DND-41 (cell line): Measurements from ENCODE around the gene RGS13.

ENCODE experiments used
- ATAC-seq: fragments of 200-7000 bp; cut with Tn5 transposase; 3 replicates; pipeline ENCODE4 v1.9.1; 2021; ENCODE audit warnings: low read depth; ENCODE audit not compliant: insufficient read depth
- DNase-seq: peaks from one replicate; pipeline ENCODE4 v3.0.0-alpha.2; 2020
- H2AFZ ChIP-seq: 2 replicates; pipeline ENCODE4 v1.6.0; 2012; ENCODE audit warnings: low read depth, low read length
- H3K27ac ChIP-seq: 2 replicates; pipeline ENCODE4 v1.5.1; 2012; ENCODE audit warnings: low read length, inconsistent platforms
- H3K27me3 ChIP-seq: fragments of 200-600 bp; sonication (generic); 2 replicates; pipeline ENCODE4 v1.6.0; 2012; ENCODE audit warnings: low read length, mild to moderate bottlenecking, inconsistent platforms; ENCODE audit not compliant: insufficient read depth, poor library complexity
- H3K36me3 ChIP-seq: 2 replicates; pipeline ENCODE4 v1.5.1; 2012; ENCODE audit warnings: low read length, inconsistent platforms; ENCODE audit not compliant: insufficient read depth
- H3K4me1 ChIP-seq: 2 replicates; pipeline ENCODE4 v1.5.1; 2012; ENCODE audit warnings: mild to moderate bottlenecking, low read length; ENCODE audit not compliant: insufficient read depth
- H3K4me2 ChIP-seq: 2 replicates; pipeline ENCODE4 v1.6.0; 2012; ENCODE audit warnings: mild to moderate bottlenecking, moderate library complexity, low read length, inconsistent platforms; ENCODE audit not compliant: insufficient read depth
- H3K4me3 ChIP-seq, 2 experiments: fragments of 200-600 bp in 1 of 2; shearing (Covaris generic) in 1 of 2; 2 replicates each; pipeline ENCODE4 v1.5.1; 2012 to 2016; ENCODE audit warnings: inconsistent platforms in 2 of 2, low read length in 2 of 2, mild to moderate bottlenecking in 2 of 2, low read depth in 1 of 2, moderate library complexity in 1 of 2
- H3K79me2 ChIP-seq: 2 replicates; pipeline ENCODE4 v1.6.0; 2012; ENCODE audit warnings: low read length, inconsistent platforms; ENCODE audit not compliant: insufficient read depth
- H3K9ac ChIP-seq: 2 replicates; pipeline ENCODE4 v1.6.0; 2012; ENCODE audit warnings: low read depth, mild to moderate bottlenecking, inconsistent platforms, low read length, moderate library complexity
- H3K9me3 ChIP-seq: 2 replicates; pipeline ENCODE4 v1.5.1; 2012; ENCODE audit warnings: low read length, moderate library complexity, mild to moderate bottlenecking, inconsistent platforms; ENCODE audit not compliant: insufficient read depth, severe bottlenecking
- H4K20me1 ChIP-seq: 2 replicates; pipeline ENCODE4 v1.6.0; 2012; ENCODE audit warnings: low read length; ENCODE audit not compliant: insufficient read depth
- EZH2 ChIP-seq: IDR thresholded peaks from 3 replicates; pipeline ENCODE4 v1.6.1; 2012; ENCODE audit warnings: borderline replicate concordance, low read depth, mild to moderate bottlenecking, moderate library complexity, low read length, inconsistent platforms; ENCODE audit not compliant: severe bottlenecking
- TF ChIP-seq, protein P1 (sequence below): IDR thresholded peaks from 2 replicates; pipeline ENCODE4 v1.5.1; 2012; ENCODE audit warnings: borderline replicate concordance, low read length, moderate library complexity, mild to moderate bottlenecking; ENCODE audit not compliant: poor library complexity, severe bottlenecking; ENCODE audit errors: extremely low read depth

RGS13 gene

DNA sequence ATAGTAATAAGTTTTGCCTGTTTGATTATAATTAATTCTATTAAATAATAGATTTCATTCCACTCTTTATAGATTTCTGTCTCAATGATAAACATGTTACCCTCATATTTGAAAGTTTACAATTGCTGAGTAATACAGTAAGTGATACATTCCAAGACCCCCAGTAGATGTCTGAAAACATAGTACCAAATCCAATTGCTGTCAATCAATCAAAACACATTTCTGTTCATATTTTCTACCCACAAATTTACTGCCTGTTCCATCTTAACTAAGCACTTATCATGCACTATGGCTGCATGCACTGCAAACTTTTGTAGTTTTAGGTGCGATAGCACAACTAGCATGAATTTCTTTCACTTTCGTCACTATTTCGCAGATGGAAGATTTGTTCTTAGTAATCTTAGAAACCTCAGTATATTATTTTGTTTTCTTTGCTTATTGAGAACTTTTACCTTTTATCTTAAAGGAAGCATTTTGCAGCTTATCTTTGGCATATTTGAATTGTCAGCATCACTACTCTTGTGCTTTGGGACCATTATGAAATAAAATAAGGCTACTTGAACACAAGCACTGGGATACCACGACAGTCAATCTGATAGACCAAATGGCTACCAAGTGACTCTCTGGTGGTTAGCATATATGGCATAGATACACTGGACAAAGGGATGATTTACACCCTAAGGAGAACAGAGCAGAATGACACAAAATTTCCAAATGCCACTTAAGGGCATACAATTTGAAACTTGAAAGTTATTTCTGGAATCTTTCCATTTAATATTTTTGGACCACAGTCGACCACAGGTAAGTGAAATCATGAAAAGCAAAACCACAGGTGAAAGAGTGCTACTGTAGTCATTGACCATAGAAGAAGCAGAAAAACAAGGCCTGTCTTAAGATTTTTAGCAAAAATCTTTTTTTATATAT, 67.6 kb downstream of the RGS13 start:
- Histone ChIP-seq H3K27ac (no peak overlapping the region), H3K4me1 (no peaks in the 10 kb centered on the region), H2AFZ (no peak overlapping the region), H3K4me3 (no peak overlapping the region), H3K9me3 (no peaks in the 10 kb centered on the region), H3K4me2 (no peak overlapping the region), H3K27me3 (no peaks in the 10 kb centered on the region), H3K36me3 (no peaks in the 10 kb centered on the region), H3K79me2 (no peaks in the 10 kb centered on the region), H3K9ac (no peak overlapping the region), H4K20me1 (no peaks in the 10 kb centered on the region)
- TF ChIP-seq, protein P1, sequence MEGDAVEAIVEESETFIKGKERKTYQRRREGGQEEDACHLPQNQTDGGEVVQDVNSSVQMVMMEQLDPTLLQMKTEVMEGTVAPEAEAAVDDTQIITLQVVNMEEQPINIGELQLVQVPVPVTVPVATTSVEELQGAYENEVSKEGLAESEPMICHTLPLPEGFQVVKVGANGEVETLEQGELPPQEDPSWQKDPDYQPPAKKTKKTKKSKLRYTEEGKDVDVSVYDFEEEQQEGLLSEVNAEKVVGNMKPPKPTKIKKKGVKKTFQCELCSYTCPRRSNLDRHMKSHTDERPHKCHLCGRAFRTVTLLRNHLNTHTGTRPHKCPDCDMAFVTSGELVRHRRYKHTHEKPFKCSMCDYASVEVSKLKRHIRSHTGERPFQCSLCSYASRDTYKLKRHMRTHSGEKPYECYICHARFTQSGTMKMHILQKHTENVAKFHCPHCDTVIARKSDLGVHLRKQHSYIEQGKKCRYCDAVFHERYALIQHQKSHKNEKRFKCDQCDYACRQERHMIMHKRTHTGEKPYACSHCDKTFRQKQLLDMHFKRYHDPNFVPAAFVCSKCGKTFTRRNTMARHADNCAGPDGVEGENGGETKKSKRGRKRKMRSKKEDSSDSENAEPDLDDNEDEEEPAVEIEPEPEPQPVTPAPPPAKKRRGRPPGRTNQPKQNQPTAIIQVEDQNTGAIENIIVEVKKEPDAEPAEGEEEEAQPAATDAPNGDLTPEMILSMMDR = no peak
- no peak for TF ChIP-seq EZH2
- ATAC-seq (no peak), DNase-seq (no peak)

DNA sequence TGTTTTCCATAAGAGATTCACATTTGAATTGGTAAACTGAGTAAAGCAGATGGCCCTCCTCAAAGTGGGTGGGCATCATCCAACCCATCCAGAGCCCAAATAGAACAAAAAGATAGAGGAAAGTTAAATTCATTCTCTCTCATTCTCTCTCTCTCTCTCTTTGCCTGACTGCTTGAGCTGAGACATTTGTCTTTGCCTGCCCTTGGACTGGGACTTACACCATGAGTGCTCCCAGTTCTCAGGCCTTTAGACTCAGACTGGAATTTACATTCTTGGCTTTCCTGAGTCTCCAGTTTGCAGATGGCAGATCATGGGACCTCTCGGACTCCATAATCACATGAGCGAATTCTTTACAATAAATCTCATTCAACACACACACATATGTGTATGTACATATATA, 69.6 kb downstream of the RGS13 start:
- H4K20me1 ChIP-seq = no peaks in the 10 kb centered on the region
- no peaks in the 10 kb centered on the region for H3K79me2 ChIP-seq
- TF ChIP-seq, protein P1 = no peak
- TF ChIP-seq EZH2 = no peak
- no peaks in the 10 kb centered on the region for H3K36me3 ChIP-seq
- no peaks in the 10 kb centered on the region for H3K27me3 ChIP-seq
- H3K4me2 ChIP-seq = no peak overlapping the region
- H3K4me1 ChIP-seq = no peaks in the 10 kb centered on the region
- no peak overlapping the region for H3K9ac ChIP-seq
- ATAC-seq = no peak
- H3K27ac ChIP-seq = no peak overlapping the region
- no peaks in the 10 kb centered on the region for H3K9me3 ChIP-seq
- no peak overlapping the region for H3K4me3 ChIP-seq
- no peak for DNase-seq
- H2AFZ ChIP-seq = no peak overlapping the region

DNA sequence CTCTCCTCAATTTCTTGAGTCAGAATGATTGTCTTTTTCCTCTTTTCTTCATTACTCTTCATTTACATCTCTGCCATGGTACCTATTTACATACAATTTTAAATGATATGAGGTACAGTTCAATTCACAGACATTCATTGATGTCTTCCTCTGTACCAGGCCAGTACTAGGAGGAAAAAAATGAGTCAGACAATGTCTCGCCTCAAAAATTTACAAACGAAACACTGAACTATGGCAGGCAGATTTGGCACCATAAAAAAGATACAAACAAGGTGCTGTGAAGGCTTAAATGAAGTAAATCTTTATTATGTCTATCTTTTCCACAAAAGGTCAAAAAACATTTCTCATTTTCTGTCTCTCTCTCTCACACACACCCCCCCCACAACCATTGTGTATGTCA, 71.0 kb downstream of the RGS13 start:
- Histone ChIP-seq H3K4me2 (no peak overlapping the region), H3K9me3 (no peaks in the 10 kb centered on the region), H4K20me1 (no peaks in the 10 kb centered on the region), H3K4me3 (no peak overlapping the region), H3K27me3 (no peaks in the 10 kb centered on the region), H3K36me3 (no peaks in the 10 kb centered on the region), H2AFZ (no peak overlapping the region), H3K4me1 (no peaks in the 10 kb centered on the region), H3K27ac (no peak overlapping the region), H3K79me2 (no peaks in the 10 kb centered on the region), H3K9ac (no peak overlapping the region)
- no peak for TF ChIP-seq EZH2
- TF ChIP-seq, protein P1 = no peak
- ATAC-seq (no peak), DNase-seq (no peak)
